Lower lobe of right lung (tissue), 2 donors: ENCODE measurements around the gene XAB2. TPM values are rescaled to one million over a fixed set of nuclear protein-coding genes. Genes with fewer than 3 reads are reported as not detected.

ENCODE experiments used
- ATAC-seq, 2 donors: fragments of 200-7000 bp; cut with Tn5 transposase; one replicate each; pipeline ENCODE4 v1.9.1; 2020 to 2022; ENCODE audit warnings: mild to moderate bottlenecking in 2 of 2, moderate library complexity in 2 of 2
- DNase-seq: peaks from one replicate; pipeline ENCODE4 v3.0.0-alpha.2; 2020
- H3K27ac ChIP-seq: fragments of 200-600 bp; one replicate; pipeline ENCODE4 v1.8.0; 2022
- H3K27me3 ChIP-seq: fragments of 200-600 bp; one replicate; pipeline ENCODE4 v1.8.0; 2022; ENCODE audit warnings: low read depth
- H3K36me3 ChIP-seq: fragments of 200-600 bp; one replicate; pipeline ENCODE4 v1.8.0; 2022; ENCODE audit warnings: mild to moderate bottlenecking
- H3K4me1 ChIP-seq: fragments of 200-600 bp; one replicate; pipeline ENCODE4 v1.8.0; 2022
- H3K4me3 ChIP-seq: fragments of 200-600 bp; one replicate; pipeline ENCODE4 v1.8.0; 2022; ENCODE audit warnings: mild to moderate bottlenecking
- H3K9me3 ChIP-seq: fragments of 200-600 bp; one replicate; pipeline ENCODE4 v1.8.0; 2022
- CTCF ChIP-seq: fragments of 200-600 bp; IDR thresholded peaks from one replicate; pipeline ENCODE4 v1.8.0; 2022; ENCODE audit warnings: antibody characterized with exemption, mild to moderate bottlenecking
- intact Hi-C: fragments of 100-400 bp; cut with DNase I; formaldehyde crosslinking; loops from one replicate; pipeline ENCODE4 v1.11.0; 2022
- total RNA-seq: library from RNA; stranded (reverse); fragmentation: NEBNext Ultra II Directional; extraction: Animal tissue kit (Norgen Biotek cat#: 25700); gene quantifications from one replicate; pipeline ENCODE4 v1.2.1, GENCODE V29; 2021
- donor health status: DM: no; HTN: yes; CAD: no; lungs with severe emphysema.

The XAB2 gene
- total RNA-seq, 1 donor from 2014 or later = 42.0 TPM

- Histone ChIP-seq H3K4me3 (peak within 1 kb of the TSS; percentile 57), H3K27ac (peak within 1 kb of the TSS; percentile 56), H3K27me3 (peaks cover 30% of the 10 kb centered on the region), H3K4me1 (peaks cover 3% of the 10 kb centered on the region), H3K36me3 (no peaks in the 10 kb centered on the region), H3K9me3 (no peaks in the 10 kb centered on the region)
- no peak for TF ChIP-seq CTCF
- ATAC-seq (peak; percentile 91 to 92), DNase-seq (peak; percentile 77)
- intact Hi-C loops = no loop called here
These were observed 33.7 kb downstream of the XAB2 start, which contains the start of gene CAMSAP3 for GRCh38 chr19:7595466-7596133. TSS of gene CAMSAP3 (plus strand) at chr19:7595863. CDS start at chr19:7596003, 140 bp downstream.

GRCh38 chr19:7590256-7590655 lies 39.1 kb downstream of the XAB2 start:
- no peak for DNase-seq
- ATAC-seq = peak; percentile 58 to 62
- Histone ChIP-seq H3K9me3 (no peaks in the 10 kb centered on the region), H3K36me3 (no peaks in the 10 kb centered on the region), H3K27ac (no peak overlapping the region), H3K27me3 (peaks cover 7% of the 10 kb centered on the region), H3K4me1 (no peaks in the 10 kb centered on the region), H3K4me3 (no peak overlapping the region)
- intact Hi-C loops = no loop called here
- TF ChIP-seq CTCF = no peak

GRCh38 chr19:7589822-7590221 lies 39.5 kb downstream of the XAB2 start:
- DNase-seq (no peak), ATAC-seq (no peak)
- Histone ChIP-seq H3K9me3 (no peaks in the 10 kb centered on the region), H3K36me3 (no peaks in the 10 kb centered on the region), H3K27me3 (peaks cover 3% of the 10 kb centered on the region), H3K4me3 (no peak overlapping the region), H3K27ac (no peak overlapping the region), H3K4me1 (no peaks in the 10 kb centered on the region)
- intact Hi-C loops = no loop called here
- no peak for TF ChIP-seq CTCF

- Histone ChIP-seq H3K4me3 (no peak overlapping the region), H3K9me3 (no peaks in the 10 kb centered on the region), H3K27ac (no peak overlapping the region), H3K36me3 (no peaks in the 10 kb centered on the region), H3K4me1 (no peaks in the 10 kb centered on the region), H3K27me3 (no peaks in the 10 kb centered on the region)
- DNase-seq (no peak), ATAC-seq (peak in 1 of 2 donors; percentile 56)
- TF ChIP-seq CTCF = no peak
- intact Hi-C loops = no loop called here
These were observed 46.9 kb downstream of the XAB2 start for GRCh38 chr19:7582446-7582845.

GRCh38 chr19:7579182-7579581 lies 50.2 kb downstream of the XAB2 start:
- Histone ChIP-seq H3K36me3 (no peaks in the 10 kb centered on the region), H3K27ac (no peak overlapping the region), H3K27me3 (no peaks in the 10 kb centered on the region), H3K4me1 (no peaks in the 10 kb centered on the region), H3K9me3 (no peaks in the 10 kb centered on the region), H3K4me3 (no peak overlapping the region)
- ATAC-seq = no peak
- intact Hi-C loops = no loop called here
- no peak for DNase-seq
- TF ChIP-seq CTCF = no peak
